ENCODE measurements around the gene RELCH.
A peak's percentile ranks its signal among the peaks of the same experiment; 100 is the strongest.

Gene RELCH

DNA sequence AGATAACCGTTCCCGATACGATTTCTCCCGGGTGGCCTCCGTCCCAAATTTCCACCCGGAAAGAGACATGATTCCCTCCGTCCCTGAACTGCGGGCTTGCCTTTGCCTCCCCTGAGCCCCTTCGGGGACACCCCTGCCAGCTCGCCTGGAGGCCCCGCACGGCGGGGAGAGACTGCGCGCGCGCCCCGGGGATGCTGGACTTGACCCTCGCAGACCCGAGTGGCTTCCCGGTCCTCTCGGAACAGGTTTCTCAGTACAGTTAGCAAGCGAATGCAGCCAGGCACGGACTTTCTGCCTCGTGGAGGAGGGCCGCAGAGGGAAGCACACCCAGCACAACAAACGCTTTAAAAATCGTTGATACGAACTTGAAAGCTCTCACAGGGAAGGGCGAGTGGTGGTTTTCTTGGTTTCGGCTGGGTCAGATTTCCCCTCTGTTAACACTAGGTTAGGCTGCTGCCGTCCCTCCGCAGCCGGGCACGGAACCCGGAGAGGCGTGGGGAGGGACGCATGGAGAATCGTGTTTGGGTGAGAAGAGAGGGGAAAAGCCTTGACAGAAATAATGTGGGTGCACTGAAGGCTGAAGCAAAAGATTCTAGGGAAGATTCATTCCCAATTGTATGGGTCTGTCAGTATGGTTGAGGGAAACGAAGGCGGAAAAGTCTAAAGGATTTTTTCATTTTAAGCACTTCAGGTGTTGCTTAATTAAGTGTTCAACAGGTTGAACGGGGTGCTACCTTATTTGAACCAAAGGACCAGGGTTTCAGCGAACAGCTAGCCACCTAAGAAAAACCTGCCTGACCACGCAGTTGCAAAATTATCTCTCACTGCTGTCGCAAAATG is 139.0 kb downstream of the RELCH start:
- DNase-seq = peak; percentile 43

DNA sequence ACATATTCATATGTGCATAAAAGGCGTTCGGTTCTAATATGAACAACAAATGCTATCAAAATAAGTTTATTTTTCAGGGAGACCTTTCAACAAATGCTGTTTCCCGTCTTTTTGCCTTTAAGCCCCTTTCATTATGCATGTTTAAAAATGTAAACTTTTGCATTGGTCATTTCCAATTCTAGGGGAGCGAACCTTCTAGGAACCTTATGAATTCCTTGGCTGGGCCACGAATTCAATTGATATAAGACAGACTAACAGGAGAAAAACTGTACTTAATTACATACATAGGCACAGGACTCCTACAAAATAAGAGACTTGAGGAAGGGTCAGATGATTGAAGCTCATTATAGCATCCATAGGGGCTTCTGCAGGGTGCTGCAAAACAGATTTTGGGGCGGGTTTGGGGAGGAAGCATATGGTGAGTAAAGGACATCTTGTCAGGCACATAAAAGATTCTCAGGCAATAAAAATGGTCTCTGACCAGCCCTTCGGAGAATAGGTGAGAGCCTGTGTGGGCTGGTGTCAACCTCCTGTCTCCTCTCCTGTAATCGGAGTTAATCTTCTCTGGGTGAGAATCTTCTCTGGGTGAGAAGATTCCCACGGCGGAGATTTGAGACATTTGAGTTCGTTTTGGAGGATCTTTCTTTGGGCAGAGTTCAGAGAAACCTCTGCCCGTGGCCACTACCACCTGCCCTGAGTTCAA is 139.7 kb downstream of the RELCH start:
- DNase-seq = peak; percentile 7

DNA sequence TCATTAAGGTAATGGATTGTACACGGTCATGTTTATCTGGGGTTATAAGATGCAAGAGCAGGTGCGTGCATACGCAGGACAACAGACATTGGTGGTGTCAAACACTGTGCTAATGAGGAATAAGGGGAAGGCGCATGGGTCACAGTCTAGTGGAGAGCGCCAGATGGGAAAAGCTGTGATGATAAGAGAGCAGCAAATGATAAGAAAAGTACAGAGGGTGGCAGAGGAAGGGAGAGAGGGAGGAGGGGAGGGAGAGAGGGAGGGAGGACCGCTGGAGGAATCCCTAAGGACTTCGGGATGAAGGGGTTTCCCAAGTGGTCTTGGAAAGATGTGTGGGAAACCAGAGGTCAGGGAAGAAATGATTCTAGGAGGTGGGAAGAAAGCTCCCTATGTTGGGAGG is 140.9 kb downstream of the RELCH start:
- DNase-seq = no peak

DNA sequence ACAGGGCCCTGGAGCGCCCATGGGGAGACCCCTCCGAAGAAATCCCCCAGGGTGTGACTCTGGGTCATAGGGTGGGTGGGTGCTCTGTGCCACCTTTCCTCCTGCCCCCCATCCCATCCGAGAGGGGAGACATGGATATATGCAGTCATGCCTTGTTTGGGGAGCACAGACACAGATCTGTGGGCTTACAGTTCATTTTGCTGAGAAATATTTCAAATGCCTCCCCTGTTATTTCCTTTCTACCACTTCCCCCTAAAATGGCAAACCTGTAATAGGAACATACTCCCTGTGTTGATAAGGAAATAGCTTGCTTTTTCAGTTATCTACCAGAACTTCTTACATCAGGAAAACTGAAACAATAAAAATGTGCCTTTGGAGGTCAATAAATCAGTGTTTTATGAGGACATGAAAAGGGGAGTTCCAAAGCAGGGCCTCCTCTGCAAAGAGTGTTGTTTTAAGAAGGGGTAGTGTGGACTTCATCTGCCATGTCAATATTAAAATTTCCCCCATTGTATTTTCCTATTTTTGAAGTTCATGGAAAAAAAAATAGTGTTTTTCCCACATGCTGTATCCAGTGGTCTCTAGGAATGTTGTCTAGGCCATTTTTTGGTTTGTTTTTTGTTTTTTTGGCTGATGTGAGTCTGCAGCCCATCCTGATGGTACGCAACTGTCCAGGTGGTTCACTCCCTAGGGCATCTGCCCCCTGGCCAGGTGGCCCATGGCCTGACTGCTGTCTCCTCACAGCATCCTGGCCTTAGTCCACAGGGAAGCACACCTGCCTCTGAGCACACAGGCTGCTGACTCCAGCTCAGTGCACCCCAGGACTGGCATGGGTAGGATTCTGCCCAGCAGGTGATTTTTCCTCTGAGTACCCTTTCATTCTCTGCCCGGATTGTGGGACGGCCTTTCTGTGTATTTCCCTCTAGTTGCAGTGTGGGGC is 141.8 kb downstream of the RELCH start:
- DNase-seq = no peak

DNA sequence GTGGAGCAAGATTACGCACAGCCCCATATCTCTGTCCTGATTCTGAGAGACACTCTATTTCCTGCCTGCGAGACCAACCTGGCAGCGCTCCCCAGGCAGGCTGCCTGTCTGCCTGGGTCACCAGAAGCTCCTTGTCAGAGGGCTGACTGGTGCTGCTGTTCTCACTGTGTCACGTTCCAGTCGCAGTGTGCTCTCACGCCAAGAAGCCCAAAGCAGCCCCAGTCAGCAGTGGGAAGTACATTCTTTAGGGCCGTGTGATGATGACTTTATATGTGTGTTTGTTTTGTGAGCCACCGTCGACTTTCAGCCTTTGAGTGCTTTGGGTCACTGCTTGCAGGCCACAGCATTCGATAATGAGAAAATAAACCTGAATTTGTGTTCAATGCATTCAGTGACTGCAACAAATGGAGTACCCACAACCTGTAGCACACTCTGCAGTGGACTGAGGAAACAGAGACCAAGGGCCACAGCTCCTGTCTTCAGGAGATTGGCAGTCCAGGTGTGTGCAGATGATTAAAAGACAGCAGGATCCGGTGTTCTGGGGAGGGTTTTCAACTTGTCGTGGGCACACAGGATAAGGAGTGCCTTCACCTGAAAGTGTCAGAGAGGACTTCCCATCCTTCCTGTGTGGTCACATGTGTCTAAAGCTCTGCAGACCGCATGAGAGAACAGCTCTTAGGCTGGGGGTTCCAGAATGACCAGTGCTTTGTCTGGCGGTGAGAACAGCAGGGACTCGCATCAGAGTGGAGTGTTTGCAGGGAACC is 142.8 kb downstream of the RELCH start:
- DNase-seq = peak; percentile 4

DNA sequence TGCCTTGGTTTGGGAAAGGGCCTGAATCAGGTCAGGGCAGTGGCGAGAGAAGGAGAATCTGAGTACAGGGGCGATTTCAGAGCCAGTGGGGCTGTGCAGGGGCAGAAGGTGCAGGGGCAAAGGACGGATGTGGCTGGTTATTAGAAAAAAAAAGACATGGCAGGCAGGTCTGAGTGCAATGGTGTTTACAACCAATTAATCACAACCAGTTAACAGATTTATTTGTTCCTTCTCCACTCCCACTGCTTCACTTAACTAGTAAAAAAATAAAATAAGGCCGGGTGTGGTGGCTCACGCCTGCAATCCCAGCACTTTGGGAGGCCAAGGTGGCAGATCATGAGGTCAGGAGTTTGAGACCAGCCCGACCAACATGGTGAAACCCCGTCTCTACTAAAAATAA is 143.6 kb downstream of the RELCH start:
- no peak for DNase-seq

DNA sequence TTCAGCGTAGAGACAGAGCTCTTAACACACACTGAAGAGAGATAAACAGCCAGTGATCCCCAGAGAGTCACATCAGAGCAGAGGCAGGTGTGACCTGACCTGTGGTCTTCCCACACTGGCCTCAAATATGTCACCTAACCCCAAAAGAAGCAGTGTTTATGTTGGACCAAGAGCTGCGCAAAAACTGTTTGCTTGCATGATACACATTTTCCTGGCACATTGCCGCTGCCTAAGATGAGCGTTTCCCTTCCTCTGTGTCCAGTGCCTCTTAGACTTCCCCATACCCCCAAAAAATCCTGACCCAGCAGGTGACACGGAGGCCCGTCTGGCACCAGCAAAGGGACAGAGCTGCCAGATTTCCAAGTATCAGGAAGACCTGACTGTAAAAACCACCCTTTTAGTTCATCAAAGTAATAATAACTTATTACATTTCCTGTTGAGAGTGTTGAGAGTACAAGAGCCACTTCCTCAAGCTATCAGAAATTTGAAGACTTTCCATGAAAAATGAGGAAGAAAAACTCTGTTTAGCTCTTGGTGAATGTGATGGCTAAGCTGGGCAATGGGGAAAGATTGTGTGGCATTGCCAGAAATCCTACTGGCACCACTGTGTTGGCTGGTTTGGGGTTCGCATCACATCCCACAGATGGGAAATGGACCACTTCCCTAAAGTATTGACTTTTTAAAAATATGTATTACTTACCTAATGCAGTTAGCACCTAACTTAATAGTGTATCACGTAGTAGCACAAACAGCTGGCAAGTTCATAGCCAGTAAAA is 144.7 kb downstream of the RELCH start:
- DNase-seq = no peak

DNA sequence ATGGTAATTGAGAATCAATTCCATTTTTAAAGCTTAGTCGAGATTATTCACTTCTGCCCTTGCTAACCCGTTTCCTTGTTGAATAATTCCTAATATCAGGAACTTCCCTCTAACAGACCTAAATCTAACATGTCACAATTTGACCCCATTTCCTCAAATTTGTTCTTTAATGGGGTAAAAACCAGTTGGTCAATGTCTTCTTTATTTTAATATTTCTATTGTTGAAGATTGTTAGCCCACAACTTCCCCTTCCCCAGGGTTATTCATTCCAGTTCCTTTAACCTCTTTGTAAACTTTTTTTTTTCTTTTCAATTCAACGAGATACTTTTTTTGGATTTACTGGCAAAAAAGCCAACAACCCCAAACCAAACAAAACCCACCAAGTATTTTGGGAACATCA is 145.4 kb downstream of the RELCH start:
- no peak for DNase-seq

DNA sequence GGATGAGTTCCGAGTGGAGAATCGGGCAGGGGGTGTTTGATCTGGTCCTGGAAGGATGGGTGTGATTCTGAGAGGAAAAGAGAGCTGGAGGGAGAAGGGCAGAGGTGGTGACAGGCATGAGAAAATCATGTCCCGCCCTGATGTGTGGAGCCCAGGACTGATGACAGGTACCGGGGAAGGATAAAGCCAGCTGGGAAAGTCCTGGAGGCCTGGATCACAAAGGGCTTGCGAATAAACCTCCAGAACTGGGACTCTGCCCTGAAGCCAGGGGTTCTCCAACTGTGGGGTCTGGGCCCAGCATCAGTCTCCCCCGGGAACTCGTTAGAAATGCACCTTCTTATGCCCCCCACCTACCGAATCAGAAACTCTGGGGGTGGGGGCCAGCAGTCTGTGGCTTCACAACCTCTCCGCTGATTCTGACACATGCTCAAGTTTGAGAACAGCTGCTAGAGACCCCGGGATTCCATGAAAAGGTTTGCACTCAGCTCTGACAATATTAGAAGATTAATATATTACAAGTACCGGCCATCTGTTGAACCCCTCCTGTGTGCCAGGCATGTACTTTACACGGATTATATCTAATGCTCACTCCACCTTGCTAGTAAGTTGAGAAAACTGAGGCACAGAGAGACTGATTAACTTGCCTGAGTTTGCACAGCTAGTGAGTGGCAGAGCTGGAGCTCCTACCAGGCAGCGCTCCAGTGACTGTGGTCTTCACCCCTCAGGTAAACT is 146.1 kb downstream of the RELCH start:
- DNase-seq = peak; percentile 82

DNA sequence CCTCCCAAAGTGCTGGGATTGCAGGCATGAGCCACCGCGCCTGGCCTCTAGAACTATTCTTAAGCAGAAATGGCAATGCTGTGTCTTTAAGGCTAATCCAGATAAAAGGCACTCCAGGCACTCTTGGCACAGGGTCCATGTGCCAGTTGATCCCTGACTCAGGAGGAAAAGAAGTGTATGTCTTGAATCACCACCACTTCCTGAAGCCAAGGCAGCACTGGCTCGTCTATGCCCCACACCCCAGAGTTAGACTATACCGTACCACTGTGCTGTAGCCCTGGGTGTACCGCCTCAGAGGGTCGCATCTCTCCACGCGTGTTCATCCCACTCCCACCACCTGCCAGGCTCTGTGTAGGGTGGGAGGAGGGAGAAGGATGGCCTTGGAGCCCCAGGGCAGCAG is 147.1 kb downstream of the RELCH start:
- DNase-seq = no peak

DNA sequence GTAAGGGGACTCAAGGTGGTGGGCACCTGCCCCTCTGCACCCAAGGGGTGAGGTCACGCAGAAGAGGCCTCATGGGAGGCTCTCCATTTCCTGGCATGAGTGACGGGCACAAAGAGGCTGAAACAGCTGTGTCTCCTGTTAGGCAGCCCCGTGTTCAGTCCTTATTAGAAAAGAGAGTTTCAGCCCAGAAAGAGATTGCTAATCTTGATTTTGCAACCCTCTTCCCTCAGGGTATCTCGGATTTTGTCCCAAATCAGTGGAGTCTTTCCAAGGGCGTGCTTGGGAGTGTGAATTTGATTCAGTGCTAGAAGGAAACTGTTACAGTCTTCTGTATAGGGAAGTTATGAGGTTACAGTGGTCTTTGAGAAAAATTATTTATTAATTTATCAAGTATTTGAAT is 148.4 kb downstream of the RELCH start:
- DNase-seq = no peak

DNA sequence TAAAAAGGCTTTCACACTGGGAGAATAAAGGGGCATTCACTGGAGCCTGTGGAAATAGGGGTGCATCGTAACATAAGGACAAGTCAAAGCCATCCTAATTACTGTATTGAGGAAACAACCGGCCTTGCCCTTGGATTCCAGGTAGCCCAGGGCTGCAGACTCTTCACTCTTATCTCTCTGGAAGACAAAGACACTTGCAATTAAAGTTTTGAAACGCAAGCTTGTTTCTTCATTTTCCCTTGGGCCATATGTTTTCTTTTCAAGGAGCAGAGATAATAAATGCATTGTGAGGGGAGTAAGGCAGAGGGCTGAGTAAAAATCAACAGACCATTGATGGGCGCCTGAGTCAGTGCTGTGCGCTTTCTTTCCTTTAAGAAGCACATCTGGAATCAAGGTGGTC is 149.6 kb downstream of the RELCH start:
- DNase-seq = no peak

DNA sequence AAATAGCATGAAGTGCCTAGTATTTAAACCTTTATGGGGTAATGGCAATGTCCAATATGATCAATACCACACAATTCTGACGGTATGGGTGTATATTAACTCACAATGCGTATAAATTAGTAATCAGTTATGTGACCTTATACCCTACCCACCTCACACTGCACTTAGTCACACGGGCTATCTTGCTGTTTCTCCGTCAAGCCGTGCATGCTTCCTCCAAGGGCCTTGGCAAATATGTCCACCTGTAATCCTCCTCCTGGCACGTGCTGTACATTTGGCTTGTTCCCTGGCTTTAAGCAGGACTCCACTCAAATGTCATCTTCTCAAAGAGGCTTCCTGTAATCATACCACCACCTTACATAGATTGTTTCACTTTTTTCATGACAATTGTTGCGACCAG is 150.3 kb downstream of the RELCH start:
- no peak for DNase-seq

DNA sequence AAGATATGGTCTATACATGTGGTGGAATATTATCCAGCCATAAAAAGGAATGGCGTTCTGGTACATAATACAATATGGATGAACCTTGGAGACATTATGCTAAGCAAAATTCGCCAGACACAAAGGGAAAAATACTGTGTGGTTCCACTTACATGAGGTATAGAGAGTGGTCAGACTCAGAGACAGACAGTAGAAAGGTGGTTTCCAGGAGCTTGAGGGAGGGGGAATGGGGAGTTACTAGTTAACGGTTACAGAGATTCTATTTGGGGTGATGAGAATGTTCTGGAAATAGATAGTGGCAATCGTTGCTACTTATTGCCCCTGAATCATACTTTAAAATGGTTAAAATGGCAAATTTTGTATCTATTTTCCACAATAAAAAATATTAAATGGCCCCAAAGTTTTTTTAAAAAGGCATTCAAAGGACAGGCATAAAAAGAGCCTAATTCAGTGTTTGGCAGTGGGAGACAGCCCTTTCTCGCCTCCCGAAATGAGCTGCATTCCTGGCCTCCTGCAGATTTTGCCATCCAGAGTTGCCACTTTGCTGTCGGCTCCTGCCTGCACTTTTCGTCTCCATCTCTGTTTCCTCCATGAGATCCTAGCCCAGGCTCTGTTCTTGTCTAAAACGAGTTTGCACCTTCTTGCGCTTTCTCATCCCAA is 151.5 kb downstream of the RELCH start:
- no peak for DNase-seq

DNA sequence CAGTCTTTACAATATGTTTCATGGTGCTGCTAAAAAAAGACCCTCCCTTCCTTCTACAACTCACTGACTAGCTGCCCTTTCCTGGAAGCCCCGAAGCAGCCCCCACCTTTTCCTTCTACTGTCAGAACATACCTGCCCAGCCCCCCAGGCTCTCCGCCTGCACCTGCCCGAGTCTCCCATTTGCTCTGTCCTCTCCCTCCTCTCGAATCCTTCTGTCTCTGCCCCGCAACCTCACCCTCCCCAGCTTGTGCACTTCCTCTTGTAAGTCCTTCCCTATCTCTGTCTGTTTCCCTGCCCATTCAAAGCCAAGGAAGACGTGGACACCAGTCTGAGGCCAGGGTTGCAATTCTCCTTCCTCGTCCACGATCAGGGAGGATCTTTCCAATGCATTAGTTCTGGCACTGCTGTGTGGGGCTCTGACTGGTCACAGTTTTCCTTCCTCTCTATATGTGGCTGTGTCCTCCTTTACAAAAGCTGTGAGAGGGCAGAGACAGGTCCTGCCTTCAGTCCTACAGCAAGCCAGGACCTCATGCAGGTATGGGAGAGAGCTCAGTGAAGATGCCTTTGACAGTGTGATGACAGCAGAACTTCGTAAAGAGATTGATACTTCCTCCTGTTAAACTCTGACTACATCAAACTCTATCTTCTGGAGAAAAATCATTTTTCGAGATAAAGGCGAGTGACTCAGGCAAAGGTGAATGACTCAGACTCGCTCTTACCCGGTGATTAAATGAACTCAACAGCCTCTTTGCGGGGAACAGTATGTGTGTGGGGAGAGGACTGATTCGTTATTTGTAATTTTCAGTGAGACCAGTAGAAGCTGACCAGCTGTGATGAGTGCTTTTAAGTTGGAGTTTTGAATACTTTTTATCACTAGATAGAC is 152.3 kb downstream of the RELCH start:
- DNase-seq = no peak

DNA sequence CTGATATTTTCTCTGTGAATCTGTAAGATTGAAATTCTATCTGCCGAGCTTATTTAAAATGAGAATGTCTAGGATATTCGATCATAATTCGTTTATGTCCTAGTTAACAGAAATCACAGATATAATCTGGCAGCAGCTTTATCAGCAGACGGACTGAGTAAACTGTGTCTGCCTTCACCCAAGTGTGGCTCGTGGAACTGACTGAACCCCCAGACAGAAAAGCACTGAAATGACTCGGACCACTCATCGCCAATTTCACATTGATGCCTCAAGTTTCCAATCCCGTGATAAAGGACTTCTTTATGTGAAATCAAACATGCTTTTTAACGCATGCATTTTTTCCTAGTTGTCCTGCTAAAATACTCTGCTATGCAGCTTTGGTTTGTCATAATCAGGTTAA is 153.9 kb downstream of the RELCH start:
- no peak for DNase-seq

DNA sequence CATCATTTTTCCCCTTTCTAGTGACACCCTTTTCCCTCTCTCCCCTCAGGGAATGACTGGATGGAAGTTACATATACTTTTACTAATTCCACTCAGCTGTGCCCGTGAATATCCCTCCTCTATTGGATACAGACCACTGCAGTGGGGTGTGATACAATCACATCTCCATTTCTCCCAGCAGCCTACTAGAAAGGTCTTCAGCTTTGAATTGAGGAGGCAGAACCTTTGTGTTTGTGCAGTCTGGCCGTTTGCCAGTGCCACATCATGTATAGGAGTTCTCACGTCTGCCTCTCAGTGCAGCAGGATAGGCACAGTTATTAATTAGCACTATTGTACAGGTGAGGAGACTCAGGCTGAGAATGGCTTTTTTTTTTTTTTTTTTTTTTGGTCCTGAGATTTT is 154.4 kb downstream of the RELCH start:
- DNase-seq = no peak

DNA sequence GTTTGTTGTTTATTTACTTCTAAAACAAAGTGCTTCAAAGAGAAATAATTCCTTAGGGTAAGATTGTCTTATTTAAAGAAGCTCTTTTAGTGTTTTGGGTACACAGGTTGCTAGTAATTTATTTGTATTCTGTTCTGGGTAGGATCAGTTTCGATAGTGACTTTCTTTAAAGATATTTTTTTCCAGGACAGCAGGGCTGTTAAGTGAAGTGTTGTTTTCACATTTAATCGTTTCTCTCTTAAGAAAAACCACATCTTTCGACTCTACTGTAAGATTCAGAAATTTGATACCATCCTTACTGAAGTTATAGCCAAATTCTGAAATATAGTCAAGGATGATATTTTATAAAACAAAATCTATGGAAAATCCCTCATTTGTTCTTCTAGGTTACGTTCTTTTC is 155.8 kb downstream of the RELCH start:
- no peak for DNase-seq

DNA sequence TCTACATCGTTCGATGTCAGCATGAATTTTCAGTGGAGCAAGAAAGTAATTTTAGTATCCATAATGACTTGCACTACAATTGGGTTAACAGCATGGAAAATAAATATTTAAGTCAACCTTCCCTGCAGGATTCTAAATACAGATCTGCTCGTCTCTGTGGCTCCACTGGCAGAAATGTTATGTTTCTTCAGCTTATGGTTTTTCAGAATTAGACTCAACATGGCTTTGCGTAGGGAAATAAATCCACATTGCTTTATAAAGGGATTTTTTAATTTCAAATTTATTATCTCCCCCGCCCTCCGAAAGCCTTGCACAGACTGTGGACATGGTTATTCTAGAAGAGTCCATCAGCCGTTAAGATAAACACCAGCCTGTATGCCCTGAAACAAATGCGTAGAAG is 156.3 kb downstream of the RELCH start:
- DNase-seq = no peak

DNA sequence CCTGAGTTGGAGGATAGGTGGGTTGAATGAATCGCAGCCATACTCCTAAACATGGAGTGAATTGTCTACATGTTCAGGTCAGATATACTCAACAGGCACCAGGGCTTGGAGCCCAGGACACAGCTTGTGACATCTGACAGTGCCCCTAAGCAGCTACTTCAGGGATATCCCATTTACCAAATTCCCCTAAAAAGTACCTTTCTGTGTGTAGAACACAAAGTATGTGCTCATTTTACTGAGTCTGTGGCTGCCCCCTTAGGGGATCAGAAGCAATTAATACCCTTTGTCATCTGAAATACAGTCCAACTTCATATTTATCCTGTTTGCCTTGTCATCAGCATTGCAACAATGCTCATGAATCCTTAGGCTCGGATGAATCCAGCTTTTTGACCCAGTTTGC is 158.9 kb downstream of the RELCH start:
- no peak for DNase-seq

All from NCI-H82 (cell line).